T-helper 17 cell (primary cell): ENCODE data around the gene PEPD. TPM values are rescaled to one million over a fixed set of nuclear protein-coding genes. Genes with fewer than 3 reads are reported as not detected.
"Not testable (repeated sequence)": the region's sequence is repeated elsewhere in the genome, so short reads cannot be mapped to it uniquely, and the experiment has no call there.

Source experiments
- ATAC-seq: fragments of 150-1000 bp; cut with Tn5 transposase; 2 replicates; pipeline ENCODE4 v1.10.0; 2021; ENCODE audit warnings: mild to moderate bottlenecking, moderate library complexity
- DNase-seq, 3 donors: peaks; one replicate each; pipeline versions ENCODE4 v3.0.0 to v3.0.0-alpha.2; 2020 to 2021
- H3K9me3 ChIP-seq: one replicate; pipeline ENCODE4 v1.7.0; 2013; ENCODE audit warnings: low read length, mild to moderate bottlenecking; ENCODE audit not compliant: control insufficient read depth, poor library complexity, severe bottlenecking
- H3K27ac Mint-ChIP-seq: one replicate; pipeline ENCODE4 v1.8.0; 2022; ENCODE audit warnings: mild to moderate bottlenecking, moderate library complexity, mixed read lengths
- H3K27me3 Mint-ChIP-seq: one replicate; pipeline ENCODE4 v1.8.0; 2022; ENCODE audit warnings: mixed read lengths
- H3K36me3 Mint-ChIP-seq: one replicate; pipeline ENCODE4 v1.8.0; 2022; ENCODE audit warnings: low read depth, mixed read lengths
- H3K4me1 Mint-ChIP-seq: one replicate; pipeline ENCODE4 v1.8.0; 2022; ENCODE audit warnings: mild to moderate bottlenecking, mixed read lengths
- H3K4me3 Mint-ChIP-seq: one replicate; pipeline ENCODE4 v1.8.0; 2022; ENCODE audit warnings: mild to moderate bottlenecking, moderate library complexity, mixed read lengths
- total RNA-seq, 4 donors: library from RNA in 2 of 4; stranded (reverse) in 2 of 4; gene quantifications; one replicate each; pipeline ENCODE4 v1.2.3 and lab custom pipeline; 2022 to 2026

PEPD gene
- total RNA-seq = 10 to 100 TPM; 38.5 to 41.4 TPM
- 29.2 to 40.4 reads per million in 2 donors for total RNA-seq (lab: John Stamatoyannopoulos, UW)

DNA sequence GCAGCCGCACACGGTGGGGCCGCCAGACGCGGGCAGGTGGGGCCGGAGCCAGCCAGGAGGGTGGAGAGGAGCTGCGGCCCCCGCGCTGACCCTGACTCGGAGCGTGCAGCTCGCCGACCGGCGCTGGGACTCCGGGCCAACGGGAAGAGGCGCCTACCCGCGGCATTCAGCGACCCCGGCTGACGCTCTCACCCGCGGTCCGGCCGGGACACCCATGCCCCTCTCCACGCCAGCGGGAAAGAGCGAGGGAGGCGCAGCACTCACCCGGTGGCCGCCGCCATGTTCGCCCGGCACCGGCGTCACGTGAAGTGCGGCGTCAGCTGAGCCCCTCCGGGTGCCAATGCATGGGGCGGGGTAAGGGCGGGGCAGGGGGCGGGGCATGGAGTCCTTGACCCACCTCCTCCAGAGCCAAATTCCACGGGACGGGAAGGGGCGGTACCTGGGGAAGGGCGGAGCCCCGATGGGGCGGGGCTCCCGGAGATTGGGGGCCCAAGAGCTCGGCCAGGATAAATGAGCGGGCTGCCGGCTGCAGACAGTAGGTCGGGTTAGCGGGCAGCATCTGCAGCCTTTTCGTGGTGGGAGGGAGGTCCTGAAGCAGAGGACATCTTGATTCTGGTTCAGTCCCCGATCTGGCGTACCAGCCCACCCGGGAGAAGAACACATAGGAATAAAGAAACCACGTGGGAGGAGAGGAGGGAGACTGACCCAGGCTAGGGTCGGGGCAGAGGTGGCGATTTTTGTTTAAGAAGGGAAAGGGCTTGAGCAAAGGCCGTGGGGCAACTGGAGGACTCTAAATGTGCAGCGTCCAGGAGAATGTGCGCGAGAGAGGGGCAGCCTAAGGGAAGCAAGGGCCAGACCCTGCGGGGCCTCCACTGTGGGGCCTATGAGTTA is at the start of gene PEPD:
Gene PEPD (minus strand): TSS at position 312 of the 891 bp plus-strand sequence. CDS start 31 bp downstream, at position 281.
- DNase-seq = peak; percentile 52 to 77 (median 69)
- H3K4me3 Mint-ChIP-seq = peak within 1 kb of the TSS; percentile 93
- peak within 1 kb of the TSS; percentile 87 for H3K27ac Mint-ChIP-seq
- peaks cover 27% of the 10 kb centered on the region for H3K4me1 Mint-ChIP-seq
- H3K36me3 Mint-ChIP-seq = no peaks in the 10 kb centered on the region
- ATAC-seq = peak; percentile 93
- no peaks in the 10 kb centered on the region for H3K27me3 Mint-ChIP-seq
- H3K9me3 ChIP-seq = no peaks in the 10 kb centered on the region

DNA sequence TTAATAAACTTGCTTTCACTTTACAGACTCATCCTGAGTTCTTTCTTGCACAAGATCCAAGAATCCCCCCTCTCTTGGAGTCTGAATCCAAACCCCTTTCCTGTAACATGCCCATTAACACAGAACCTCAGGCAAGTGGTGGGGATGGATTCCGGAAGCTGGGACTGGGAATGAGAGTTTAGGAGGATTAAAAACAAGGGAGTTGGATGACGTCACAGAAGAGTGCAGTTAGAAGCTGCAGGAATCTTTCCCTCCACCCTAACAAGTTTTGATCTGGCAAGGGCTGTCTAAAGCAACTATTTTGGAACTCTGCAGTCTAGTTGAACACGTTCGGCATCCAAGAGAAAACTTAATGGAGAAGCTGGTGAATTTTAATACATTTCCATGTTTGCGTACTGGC is 48.2 kb upstream of the PEPD start:
- H3K36me3 Mint-ChIP-seq = peaks cover 2% of the 10 kb centered on the region
- peaks cover 3% of the 10 kb centered on the region for H3K9me3 ChIP-seq
- H3K4me1 Mint-ChIP-seq = no peaks in the 10 kb centered on the region
- DNase-seq (no peak), ATAC-seq (no peak)
- H3K27ac Mint-ChIP-seq = no peak overlapping the region
- no peak overlapping the region for H3K4me3 Mint-ChIP-seq
- peaks cover 59% of the 10 kb centered on the region for H3K27me3 Mint-ChIP-seq

DNA sequence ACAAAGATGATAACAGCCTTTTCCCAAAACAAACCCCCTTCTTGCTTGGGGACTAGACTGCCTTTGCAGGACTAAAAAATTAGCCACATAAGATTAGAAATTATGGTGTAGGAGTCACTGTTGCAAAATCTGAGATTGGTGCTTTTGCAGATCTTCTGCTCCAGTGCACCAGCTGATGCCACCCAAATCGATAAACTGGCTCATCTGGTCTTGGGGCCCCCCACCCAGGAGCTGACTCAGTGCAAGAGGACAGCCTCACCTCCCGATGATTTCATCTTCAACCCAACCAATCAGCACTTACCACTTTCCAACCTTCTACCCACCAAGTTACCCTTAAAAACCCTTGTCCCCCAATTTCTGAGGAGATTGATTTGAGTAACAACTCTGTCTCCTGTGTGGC is 47.1 kb upstream of the PEPD start:
- H3K36me3 Mint-ChIP-seq = peaks cover 2% of the 10 kb centered on the region
- H3K4me1 Mint-ChIP-seq = peaks cover 2% of the 10 kb centered on the region
- H3K9me3 ChIP-seq = no peaks in the 10 kb centered on the region
- no peak for DNase-seq
- ATAC-seq = no peak
- no peak overlapping the region for H3K27ac Mint-ChIP-seq
- no peak overlapping the region for H3K4me3 Mint-ChIP-seq
- peaks cover 70% of the 10 kb centered on the region for H3K27me3 Mint-ChIP-seq

DNA sequence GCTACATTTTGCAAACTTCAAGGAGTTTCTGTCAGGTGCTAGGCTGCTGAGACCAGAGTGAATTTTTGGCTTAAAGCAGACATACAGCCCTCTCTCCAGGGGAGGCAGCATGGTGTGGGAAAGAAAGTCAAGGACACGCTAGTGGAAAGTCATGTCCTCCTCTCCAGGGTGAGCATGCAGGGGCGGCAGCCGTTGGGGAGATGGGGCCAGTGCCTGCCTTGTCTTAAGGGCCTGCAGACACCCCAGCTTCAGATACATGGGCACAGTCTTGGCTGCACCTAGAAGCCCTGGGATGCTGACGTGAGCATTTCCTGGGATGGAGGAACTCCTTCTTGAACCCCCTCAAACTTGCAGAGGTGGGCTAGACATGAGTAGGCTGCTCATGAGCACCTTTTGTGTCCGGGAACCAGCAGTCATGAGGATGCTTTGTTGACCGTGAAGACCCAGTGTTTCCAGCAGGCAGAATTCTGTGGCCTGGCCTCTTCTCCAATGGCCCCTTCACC is 43.3 kb upstream of the PEPD start:
- DNase-seq (no peak), ATAC-seq (no peak)
- Mint-ChIP-seq H3K4me1 (peaks cover 2% of the 10 kb centered on the region), H3K27ac (no peak overlapping the region), H3K4me3 (no peak overlapping the region), H3K36me3 (peaks cover 2% of the 10 kb centered on the region), H3K27me3 (peaks cover 68% of the 10 kb centered on the region)
- no peaks in the 10 kb centered on the region for H3K9me3 ChIP-seq

DNA sequence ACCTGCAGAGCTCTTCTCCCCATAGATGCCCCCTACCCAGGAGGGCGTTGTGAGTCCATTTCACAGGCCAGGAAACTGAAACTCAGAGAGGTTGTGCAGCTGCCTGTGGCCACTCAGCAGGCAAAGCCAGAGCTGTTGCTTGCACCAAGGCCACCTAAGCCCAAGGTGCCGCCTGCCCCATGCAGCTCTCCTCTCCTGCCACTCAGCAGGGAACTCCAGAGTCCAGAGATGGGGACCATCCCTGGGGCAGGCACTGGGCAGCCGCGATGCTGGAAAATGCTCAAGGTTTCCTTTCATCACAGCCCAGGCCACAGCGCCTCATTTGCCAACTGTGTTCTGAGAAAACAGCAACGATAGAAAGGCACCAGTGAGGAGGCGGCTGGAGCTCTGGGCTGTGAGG is 41.0 kb upstream of the PEPD start:
- Mint-ChIP-seq H3K27ac (no peak overlapping the region), H3K27me3 (peaks cover 64% of the 10 kb centered on the region), H3K4me3 (no peak overlapping the region), H3K36me3 (peaks cover 4% of the 10 kb centered on the region), H3K4me1 (peaks cover 2% of the 10 kb centered on the region)
- no peak for ATAC-seq
- DNase-seq = no peak
- no peaks in the 10 kb centered on the region for H3K9me3 ChIP-seq

- H3K27ac Mint-ChIP-seq, ATAC-seq, H3K9me3 ChIP-seq, H3K4me1 Mint-ChIP-seq, H3K4me3 Mint-ChIP-seq, DNase-seq, H3K36me3 Mint-ChIP-seq: not testable (repeated sequence)
- peaks cover 54% of the 10 kb centered on the region for H3K27me3 Mint-ChIP-seq
These were observed 40.1 kb upstream of the PEPD start for GRCh38 chr19:33561666-33562065.

DNA sequence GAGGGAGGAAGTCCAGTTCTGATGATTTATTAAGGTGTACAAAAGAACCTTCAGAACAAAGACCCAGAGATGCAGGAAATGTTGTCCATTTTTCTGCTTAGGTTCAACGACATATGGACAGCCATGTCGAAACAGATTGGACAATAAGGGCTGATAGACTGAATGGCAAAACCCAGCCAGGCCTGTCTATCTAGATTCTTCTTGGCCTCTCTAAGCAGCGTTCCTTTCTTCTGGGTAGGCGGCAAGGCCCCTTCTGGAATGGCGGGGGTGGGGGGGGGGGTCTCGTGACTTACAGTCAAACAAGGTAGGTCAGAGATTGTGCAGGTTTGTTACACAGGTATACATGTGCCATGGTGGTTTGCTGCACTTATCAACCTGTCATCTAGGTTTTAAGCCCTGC is 39.7 kb upstream of the PEPD start:
- no peak for ATAC-seq
- H3K36me3 Mint-ChIP-seq = peaks cover 4% of the 10 kb centered on the region
- no peak overlapping the region for H3K4me3 Mint-ChIP-seq

GRCh38 chr19:33559996-33560395 is 38.4 kb upstream of the PEPD start:
- no peaks in the 10 kb centered on the region for H3K9me3 ChIP-seq
- DNase-seq (no peak), ATAC-seq (no peak)
- no peak overlapping the region for H3K4me3 Mint-ChIP-seq
- peaks cover 2% of the 10 kb centered on the region for H3K4me1 Mint-ChIP-seq
- H3K27ac Mint-ChIP-seq = peak overlapping the region; percentile 14
- peaks cover 50% of the 10 kb centered on the region for H3K27me3 Mint-ChIP-seq
- peaks cover 6% of the 10 kb centered on the region for H3K36me3 Mint-ChIP-seq

More for the DNA sequence above, 39.7 kb upstream of the PEPD start:
- no peaks in the 10 kb centered on the region for H3K9me3 ChIP-seq
- Mint-ChIP-seq H3K4me1 (peaks cover 2% of the 10 kb centered on the region), H3K27me3 (peaks cover 52% of the 10 kb centered on the region), H3K27ac (no peak overlapping the region)
- DNase-seq = no peak

DNA sequence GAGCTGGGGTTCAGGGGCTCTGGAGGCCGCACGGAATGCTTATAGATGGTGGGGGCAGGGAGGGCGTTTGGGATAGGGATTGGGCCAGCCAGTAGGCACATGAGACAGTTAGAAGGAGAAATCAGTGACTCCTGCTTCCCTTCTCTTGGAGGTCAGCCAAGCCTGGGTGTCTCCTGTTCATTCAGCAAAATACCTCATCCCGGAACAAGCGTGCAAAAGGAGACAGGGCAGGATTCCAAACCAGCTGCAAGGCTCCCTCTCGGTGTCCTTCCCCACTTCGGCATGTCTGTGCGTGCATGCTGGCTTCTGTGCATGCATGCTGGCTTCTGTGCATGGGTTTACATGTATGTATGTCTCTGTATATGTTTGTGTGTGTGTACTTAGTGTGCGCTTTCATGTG is 37.3 kb upstream of the PEPD start:
- peaks cover 6% of the 10 kb centered on the region for H3K36me3 Mint-ChIP-seq
- no peaks in the 10 kb centered on the region for H3K9me3 ChIP-seq
- no peak overlapping the region for H3K4me3 Mint-ChIP-seq
- no peak overlapping the region for H3K27ac Mint-ChIP-seq
- ATAC-seq (no peak), DNase-seq (no peak)
- H3K27me3 Mint-ChIP-seq = peaks cover 44% of the 10 kb centered on the region
- no peaks in the 10 kb centered on the region for H3K4me1 Mint-ChIP-seq

- DNase-seq = no peak
- Mint-ChIP-seq H3K27me3 (peaks cover 43% of the 10 kb centered on the region), H3K4me1 (no peaks in the 10 kb centered on the region), H3K27ac (no peak overlapping the region), H3K4me3 (no peak overlapping the region), H3K36me3 (peaks cover 6% of the 10 kb centered on the region)
- H3K9me3 ChIP-seq = no peaks in the 10 kb centered on the region
- ATAC-seq = no peak
These were observed 36.6 kb upstream of the PEPD start for GRCh38 chr19:33558151-33558550.

GRCh38 chr19:33557720-33558119 is 36.1 kb upstream of the PEPD start:
- Mint-ChIP-seq H3K27ac (no peak overlapping the region), H3K27me3 (peaks cover 43% of the 10 kb centered on the region), H3K4me1 (no peaks in the 10 kb centered on the region), H3K4me3 (no peak overlapping the region), H3K36me3 (peaks cover 6% of the 10 kb centered on the region)
- no peaks in the 10 kb centered on the region for H3K9me3 ChIP-seq
- no peak for DNase-seq
- ATAC-seq = no peak

- DNase-seq (no peak), ATAC-seq (no peak)
- peaks cover 40% of the 10 kb centered on the region for H3K27me3 Mint-ChIP-seq
- H3K4me3 Mint-ChIP-seq = no peak overlapping the region
- no peaks in the 10 kb centered on the region for H3K4me1 Mint-ChIP-seq
- no peak overlapping the region for H3K27ac Mint-ChIP-seq
- no peaks in the 10 kb centered on the region for H3K9me3 ChIP-seq
- H3K36me3 Mint-ChIP-seq = peaks cover 5% of the 10 kb centered on the region
These were observed 35.6 kb upstream of the PEPD start for GRCh38 chr19:33557196-33557595.

DNA sequence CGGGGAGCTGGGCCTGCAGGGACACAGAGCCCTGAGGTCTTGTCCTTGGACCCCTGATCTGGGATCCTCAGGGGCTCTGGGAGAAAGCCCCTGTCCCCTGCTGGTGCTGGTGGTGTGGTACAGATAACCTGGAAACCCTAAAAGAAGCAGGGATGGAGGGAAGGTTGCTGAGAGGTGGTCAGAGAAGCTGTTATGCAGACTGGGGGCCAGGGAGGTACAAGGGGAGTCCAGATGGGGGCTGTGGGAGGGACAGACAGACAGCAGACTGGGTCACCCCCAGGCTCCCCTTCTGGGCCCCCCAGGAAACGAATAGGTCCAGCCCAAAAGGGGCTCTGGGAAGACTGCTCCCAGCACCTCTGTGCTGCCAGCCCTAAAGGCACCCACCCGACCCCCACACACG is 34.7 kb upstream of the PEPD start:
- ATAC-seq (no peak), DNase-seq (no peak)
- H3K4me3 Mint-ChIP-seq = no peak overlapping the region
- no peaks in the 10 kb centered on the region for H3K4me1 Mint-ChIP-seq
- no peaks in the 10 kb centered on the region for H3K9me3 ChIP-seq
- no peak overlapping the region for H3K27ac Mint-ChIP-seq
- peaks cover 33% of the 10 kb centered on the region for H3K27me3 Mint-ChIP-seq
- peaks cover 4% of the 10 kb centered on the region for H3K36me3 Mint-ChIP-seq

GRCh38 chr19:33555726-33556125 is 34.1 kb upstream of the PEPD start:
- not testable (repeated sequence) for DNase-seq, H3K4me1 Mint-ChIP-seq, H3K9me3 ChIP-seq, H3K36me3 Mint-ChIP-seq, ATAC-seq, H3K27ac Mint-ChIP-seq, H3K4me3 Mint-ChIP-seq
- peaks cover 33% of the 10 kb centered on the region for H3K27me3 Mint-ChIP-seq
